ENCODE data around the gene ZDHHC22.
A peak's percentile ranks its signal among the peaks of the same experiment; 100 is the strongest.
"Not testable (repeated sequence)": the region's sequence is repeated elsewhere in the genome, so short reads cannot be mapped to it uniquely, and the experiment has no call there.

ZDHHC22 gene

DNA sequence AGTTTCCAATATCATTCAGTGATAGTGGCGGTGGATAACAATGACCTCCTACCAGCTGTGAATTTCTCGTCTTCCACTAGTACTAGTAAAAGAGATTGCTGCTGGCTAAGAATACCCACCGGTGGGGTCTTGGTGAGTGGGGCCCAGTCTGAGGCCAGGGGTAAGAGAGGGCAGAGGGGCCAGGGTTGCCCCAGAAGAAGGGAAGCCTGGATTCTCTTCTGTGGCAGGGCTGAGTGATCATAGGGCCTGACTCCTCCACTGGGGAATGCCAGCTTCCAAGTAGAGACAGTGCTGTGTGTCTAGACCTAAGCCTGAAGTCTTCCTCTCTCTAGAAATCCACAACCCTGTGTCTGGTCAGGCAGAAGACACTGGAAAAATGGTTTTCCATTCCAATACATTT lies 34.3 kb upstream of the ZDHHC22 start:
- no peak for FAIRE-seq
- DNase-seq (ENCODE audit: insufficient read length, low spot score): no peak
- TF ChIP-seq, protein P1, sequence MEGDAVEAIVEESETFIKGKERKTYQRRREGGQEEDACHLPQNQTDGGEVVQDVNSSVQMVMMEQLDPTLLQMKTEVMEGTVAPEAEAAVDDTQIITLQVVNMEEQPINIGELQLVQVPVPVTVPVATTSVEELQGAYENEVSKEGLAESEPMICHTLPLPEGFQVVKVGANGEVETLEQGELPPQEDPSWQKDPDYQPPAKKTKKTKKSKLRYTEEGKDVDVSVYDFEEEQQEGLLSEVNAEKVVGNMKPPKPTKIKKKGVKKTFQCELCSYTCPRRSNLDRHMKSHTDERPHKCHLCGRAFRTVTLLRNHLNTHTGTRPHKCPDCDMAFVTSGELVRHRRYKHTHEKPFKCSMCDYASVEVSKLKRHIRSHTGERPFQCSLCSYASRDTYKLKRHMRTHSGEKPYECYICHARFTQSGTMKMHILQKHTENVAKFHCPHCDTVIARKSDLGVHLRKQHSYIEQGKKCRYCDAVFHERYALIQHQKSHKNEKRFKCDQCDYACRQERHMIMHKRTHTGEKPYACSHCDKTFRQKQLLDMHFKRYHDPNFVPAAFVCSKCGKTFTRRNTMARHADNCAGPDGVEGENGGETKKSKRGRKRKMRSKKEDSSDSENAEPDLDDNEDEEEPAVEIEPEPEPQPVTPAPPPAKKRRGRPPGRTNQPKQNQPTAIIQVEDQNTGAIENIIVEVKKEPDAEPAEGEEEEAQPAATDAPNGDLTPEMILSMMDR (IDR thresholded peaks at IDR 0.05; ENCODE audit: insufficient read depth, missing control alignments): no peak

GRCh38 chr14:77173911-77174617 lies 32.5 kb upstream of the ZDHHC22 start:
- FAIRE-seq; DNase-seq (ENCODE audit: insufficient read length, low spot score): not testable (repeated sequence)

DNA sequence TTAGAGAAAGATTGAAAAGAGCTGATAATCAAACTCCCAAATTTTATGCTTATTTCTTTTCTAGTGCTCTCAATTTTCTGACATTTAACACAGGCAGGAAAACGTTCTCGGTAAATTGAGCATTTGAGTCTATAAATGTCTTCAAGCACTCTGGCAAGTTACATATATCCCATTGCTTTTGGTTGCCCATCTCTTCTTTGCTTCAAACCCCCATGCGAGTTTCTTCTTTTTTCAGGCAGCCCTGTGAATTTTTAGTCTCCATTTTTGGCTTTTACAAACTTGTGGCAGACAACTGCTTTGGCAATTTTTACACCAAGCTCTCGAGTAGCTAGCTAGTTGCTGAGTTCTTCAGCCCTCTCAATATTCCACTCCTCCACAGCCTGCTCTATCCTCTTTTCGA lies 31.3 kb upstream of the ZDHHC22 start:
- FAIRE-seq: no peak
- TF ChIP-seq, protein P1 (IDR thresholded peaks at IDR 0.05; ENCODE audit: insufficient read depth, missing control alignments): no peak
- no peak for DNase-seq (ENCODE audit: insufficient read length, low spot score)

- TF ChIP-seq, protein P1 (IDR thresholded peaks at IDR 0.05; ENCODE audit: insufficient read depth, missing control alignments): no peak
- FAIRE-seq: peak; percentile 29
These were observed 28.5 kb upstream of the ZDHHC22 start for GRCh38 chr14:77170045-77170444.

GRCh38 chr14:77161011-77161410 lies 19.4 kb upstream of the ZDHHC22 start:
- TF ChIP-seq, protein P1 (IDR thresholded peaks at IDR 0.05; ENCODE audit: insufficient read depth, missing control alignments): no peak
- FAIRE-seq (no peak), DNase-seq (ENCODE audit: insufficient read length, low spot score) (no peak)

More at GRCh38 chr14:77170045-77170444, 28.5 kb upstream of the ZDHHC22 start:
- DNase-seq (ENCODE audit: insufficient read length, low spot score): no peak

DNA sequence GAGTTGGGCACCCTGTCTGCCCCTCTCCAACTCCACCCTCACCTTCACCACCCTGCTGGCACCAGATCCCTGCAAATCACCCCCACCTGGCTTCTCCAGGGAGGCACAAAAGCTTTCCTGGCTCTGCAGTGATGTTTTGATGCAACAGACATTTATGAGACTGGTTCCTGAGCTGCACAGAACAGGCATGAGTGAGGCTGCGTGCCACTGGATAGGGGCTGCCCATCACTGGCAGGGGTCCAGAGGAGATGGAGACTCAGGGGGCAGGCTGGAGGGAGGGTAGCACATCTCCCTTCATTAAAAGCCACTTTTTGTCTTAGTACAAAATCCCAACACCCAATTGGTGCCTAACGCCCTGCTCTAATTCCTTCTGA lies 17.3 kb upstream of the ZDHHC22 start:
- DNase-seq (ENCODE audit: insufficient read length, low spot score): no peak
- FAIRE-seq: no peak
- TF ChIP-seq, protein P1 (IDR thresholded peaks at IDR 0.05; ENCODE audit: insufficient read depth, missing control alignments): no peak

GRCh38 chr14:77158175-77158881 lies 16.7 kb upstream of the ZDHHC22 start:
- TF ChIP-seq, protein P1 (IDR thresholded peaks at IDR 0.05; ENCODE audit: insufficient read depth, missing control alignments): no peak
- no peak for FAIRE-seq
- no peak for DNase-seq (ENCODE audit: insufficient read length, low spot score)

All from D721Med (cell line).